HG02571 (cell line): ENCODE data around the gene TAS1R1.

ENCODE experiments used
- ATAC-seq: cut with Tn5 transposase; IDR thresholded peaks from one replicate; pipeline ENCODE4 v1.9.1; 2021; ENCODE audit warnings: mild to moderate bottlenecking, moderate library complexity; ENCODE audit not compliant: unreplicated experiment

The TAS1R1 gene

GRCh38 chr1:6570987-6571386 lies 15.9 kb downstream of the TAS1R1 start:
- ATAC-seq = no peak

- ATAC-seq = no peak
Observed at GRCh38 chr1:6572653-6573383, 17.7 kb downstream of the TAS1R1 start.

GRCh38 chr1:6574025-6574620 lies 19.0 kb downstream of the TAS1R1 start:
- ATAC-seq = no peak

GRCh38 chr1:6574818-6575217 lies 19.7 kb downstream of the TAS1R1 start:
- ATAC-seq = no peak

- no peak for ATAC-seq
Observed at GRCh38 chr1:6577831-6578525, 22.9 kb downstream of the TAS1R1 start.

GRCh38 chr1:6578624-6579373 lies 23.7 kb downstream of the TAS1R1 start:
- no peak for ATAC-seq

GRCh38 chr1:6579374-6580118 lies 24.4 kb downstream of the TAS1R1 start, which contains the start of gene ZBTB48:
Gene ZBTB48, plus strand, starts transcription at chr1:6579994. Its CDS starts 616 bp downstream, at chr1:6580610.
- peak; percentile 92 for ATAC-seq

GRCh38 chr1:6580119-6580592 lies 25.0 kb downstream of the TAS1R1 start:
- ATAC-seq = no peak

GRCh38 chr1:6580593-6581409 lies 25.7 kb downstream of the TAS1R1 start:
- ATAC-seq = no peak

GRCh38 chr1:6581561-6582305 lies 26.6 kb downstream of the TAS1R1 start:
- no peak for ATAC-seq

GRCh38 chr1:6582370-6582769 lies 27.3 kb downstream of the TAS1R1 start:
- no peak for ATAC-seq

- no peak for ATAC-seq
Observed at GRCh38 chr1:6584126-6585080, 29.3 kb downstream of the TAS1R1 start.

GRCh38 chr1:6585081-6585722 lies 30.1 kb downstream of the TAS1R1 start:
- no peak for ATAC-seq

- ATAC-seq = no peak
Observed at GRCh38 chr1:6585841-6586240, 30.7 kb downstream of the TAS1R1 start.

- ATAC-seq = no peak
Observed at GRCh38 chr1:6586404-6586816, 31.3 kb downstream of the TAS1R1 start.

- ATAC-seq = no peak
Observed at GRCh38 chr1:6587261-6588005, 32.3 kb downstream of the TAS1R1 start.
